NT2/D1 (cell line): ENCODE data around the gene TSPAN2.

Experiments used
- YY1 ChIP-seq: IDR thresholded peaks from 2 replicates; pipeline ENCODE4 v1.6.1; 2011; ENCODE audit not compliant: insufficient read length, insufficient read depth
- ZNF274 ChIP-seq: IDR thresholded peaks from 2 replicates; pipeline ENCODE4 v1.6.1; 2011; ENCODE audit warnings: mild to moderate bottlenecking, low read depth, low read length

GRCh38 chr1:115134850-115135480 is 45.7 kb upstream of the TSPAN2 start:
- TF ChIP-seq ZNF274 (no peak), YY1 (no peak)
